Stimulated activated CD4-positive, alpha-beta T cell treated with anti-CD3 and anti-CD28 coated beads, Interleukin-4, amount 100 ng/mL, for 24 hours (primary cell): ENCODE data around the gene CASK.
"Not testable (repeated sequence)": the region's sequence is repeated elsewhere in the genome, so short reads cannot be mapped to it uniquely, and the experiment has no call there.

Source experiments
- DNase-seq: peaks from one replicate; pipeline ENCODE4 v3.0.0-alpha.2; 2020

The CASK gene

GRCh38 chrX:41722816-41723618 lies 200.3 kb downstream of the CASK start:
- DNase-seq = no peak

- DNase-seq = no peak
Observed at GRCh38 chrX:41722214-41722613, 201.1 kb downstream of the CASK start.

- DNase-seq = no peak
Observed at GRCh38 chrX:41721590-41721989, 201.8 kb downstream of the CASK start.

DNA sequence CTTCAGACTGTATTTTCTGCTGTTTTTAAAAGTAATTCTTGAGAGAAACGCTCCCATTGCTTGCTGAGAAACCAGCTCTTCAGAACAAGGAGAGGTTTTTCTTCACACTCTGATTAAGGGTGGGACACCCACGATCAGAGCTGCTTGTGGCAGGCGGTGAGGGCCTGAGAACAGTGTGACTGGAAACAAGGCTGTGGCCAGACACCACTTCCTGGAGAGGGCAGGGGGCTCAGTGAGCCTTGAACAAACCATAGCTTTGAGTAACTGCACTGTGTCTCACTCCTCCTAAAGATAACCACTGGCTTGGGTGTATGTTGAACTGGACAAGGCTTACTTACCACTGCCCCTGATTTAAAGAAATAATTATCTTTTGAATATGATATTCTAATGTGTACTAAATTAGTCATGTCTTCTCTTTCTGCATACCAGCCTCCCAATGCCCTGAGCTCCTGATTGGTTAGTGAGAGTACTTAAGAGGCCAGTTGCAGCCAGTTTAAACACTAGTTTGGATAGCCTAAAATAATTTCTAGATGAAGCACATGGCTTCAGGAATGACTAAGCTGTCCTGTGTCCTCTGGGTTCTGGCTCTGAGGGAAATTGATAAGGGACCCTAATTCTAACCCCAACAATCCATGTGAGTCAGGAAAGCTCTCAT lies 203.1 kb downstream of the CASK start:
- peak; percentile 25 for DNase-seq

GRCh38 chrX:41719610-41720009 lies 203.7 kb downstream of the CASK start:
- DNase-seq = not testable (repeated sequence)

GRCh38 chrX:41718481-41719235 lies 204.7 kb downstream of the CASK start:
- DNase-seq = no peak

GRCh38 chrX:41716767-41717473 lies 206.4 kb downstream of the CASK start:
- DNase-seq = no peak

DNA sequence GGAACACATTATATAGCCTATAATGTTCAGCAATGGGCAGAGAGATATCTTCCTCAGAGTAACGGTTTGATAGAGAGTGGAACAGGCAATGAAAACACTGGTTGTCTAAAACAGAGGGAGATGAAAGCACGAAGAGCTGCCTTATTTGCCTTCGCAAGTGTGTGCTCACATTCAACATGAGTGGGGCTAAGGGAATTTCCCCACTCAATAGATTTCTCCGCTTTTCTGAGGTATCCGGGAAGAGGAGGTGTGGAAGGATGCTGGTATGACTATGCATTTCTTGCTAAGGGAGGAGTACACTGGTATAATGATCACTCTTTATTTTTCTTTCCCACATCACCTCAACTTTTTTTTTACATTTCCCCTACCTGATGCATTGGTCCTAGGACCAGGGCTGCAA lies 207.1 kb downstream of the CASK start:
- no peak for DNase-seq

DNA sequence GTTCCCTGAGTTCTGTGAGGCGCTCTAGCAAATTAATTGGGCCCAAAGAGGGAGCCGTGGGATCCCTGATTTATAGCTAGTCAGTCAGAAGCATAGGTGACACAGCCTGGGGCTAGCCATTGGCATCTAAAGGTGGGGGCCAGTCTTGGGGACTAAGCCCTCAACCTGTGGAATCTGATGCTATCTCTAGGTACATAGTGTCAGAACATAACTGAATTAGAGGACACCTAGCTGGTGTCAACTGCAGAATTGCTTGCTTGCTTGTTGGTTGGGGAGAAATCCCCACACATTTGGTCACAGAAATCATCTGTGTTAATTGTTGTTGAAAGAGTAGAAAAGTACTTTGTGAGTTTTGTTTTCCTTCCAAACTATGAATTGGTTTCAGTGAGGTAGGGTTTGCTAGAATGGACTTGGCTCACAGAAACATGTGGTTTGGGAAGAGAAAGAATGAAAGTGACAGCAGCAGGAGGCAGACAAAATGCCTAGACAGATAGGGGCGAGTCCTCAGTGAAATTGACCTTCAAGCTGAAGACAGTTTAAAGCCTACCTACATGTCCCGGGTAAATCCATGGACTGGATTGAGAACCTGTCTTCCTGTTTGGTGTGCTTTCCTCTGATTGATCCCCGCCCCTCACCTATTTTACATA lies 212.2 kb downstream of the CASK start:
- no peak for DNase-seq

GRCh38 chrX:41708486-41708885 lies 214.9 kb downstream of the CASK start:
- DNase-seq = no peak

DNA sequence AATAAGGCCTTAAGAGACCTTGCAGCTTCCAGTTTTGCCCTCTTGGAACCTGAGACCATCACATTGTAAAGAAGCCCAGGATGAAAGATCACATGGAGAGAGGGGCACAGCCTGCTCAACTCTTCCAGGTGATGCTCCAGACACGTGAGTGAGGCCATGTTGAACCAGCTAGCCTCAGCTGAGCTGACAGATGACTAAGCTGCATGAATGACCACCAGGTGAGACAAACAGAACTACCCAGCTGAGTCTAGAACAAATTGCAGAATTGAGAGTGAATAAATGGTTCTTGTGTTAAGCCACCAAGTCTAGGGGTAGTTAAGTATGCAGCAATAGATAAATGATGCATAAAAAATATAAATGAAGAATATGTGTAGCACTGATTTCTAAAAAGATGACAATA lies 216.1 kb downstream of the CASK start:
- no peak for DNase-seq

DNA sequence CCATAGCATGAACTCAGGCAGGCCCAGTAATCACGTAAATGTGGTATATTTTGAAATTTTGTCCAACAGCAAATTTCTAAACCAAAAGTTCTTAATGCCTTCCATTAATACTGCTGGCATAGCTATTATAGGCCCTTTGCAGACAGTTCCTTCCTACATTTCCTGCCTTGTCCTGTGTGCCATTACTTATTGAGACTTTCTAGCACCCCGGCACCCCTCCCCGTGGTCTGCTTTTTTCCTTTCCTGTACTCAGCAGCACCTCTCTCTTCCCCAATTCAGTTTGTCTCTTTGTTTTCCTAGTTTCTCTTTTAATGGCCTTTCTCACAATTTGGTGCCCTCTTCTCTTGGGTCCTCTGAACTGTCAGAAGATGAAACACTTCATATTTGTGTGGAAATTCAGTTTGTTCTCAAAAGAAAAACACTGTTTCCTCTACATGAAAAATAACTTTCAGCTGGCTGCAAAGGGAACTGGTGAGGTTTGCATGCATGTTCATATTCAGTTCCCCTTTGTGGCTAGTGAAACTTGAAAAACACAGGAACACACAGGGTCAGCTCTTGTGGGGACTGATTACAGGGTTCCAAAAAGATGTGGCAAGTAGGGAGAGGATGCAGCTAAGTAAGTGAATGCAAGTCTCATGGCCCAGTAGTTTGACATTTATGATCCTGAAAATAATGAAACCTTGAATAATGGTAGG lies 217.5 kb downstream of the CASK start:
- no peak for DNase-seq

DNA sequence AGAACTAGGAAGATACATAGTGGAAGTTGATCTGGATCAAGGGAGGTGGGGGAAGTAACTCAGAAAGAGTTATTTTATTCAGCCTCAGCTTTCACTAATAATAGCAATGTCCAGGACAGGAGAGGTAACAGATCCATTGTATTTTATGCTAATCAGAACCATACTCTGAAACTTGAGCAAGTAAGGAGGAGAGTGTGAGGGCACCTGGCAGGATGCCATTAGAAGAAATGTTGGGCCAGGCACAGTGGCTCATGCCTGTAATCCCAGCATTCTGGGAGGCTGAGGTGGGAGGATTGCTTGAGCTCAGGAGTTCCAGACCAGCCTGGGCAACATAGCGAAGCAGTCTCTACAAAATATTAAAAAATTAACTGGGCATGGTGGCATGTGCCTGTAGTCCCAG lies 218.3 kb downstream of the CASK start:
- no peak for DNase-seq

DNA sequence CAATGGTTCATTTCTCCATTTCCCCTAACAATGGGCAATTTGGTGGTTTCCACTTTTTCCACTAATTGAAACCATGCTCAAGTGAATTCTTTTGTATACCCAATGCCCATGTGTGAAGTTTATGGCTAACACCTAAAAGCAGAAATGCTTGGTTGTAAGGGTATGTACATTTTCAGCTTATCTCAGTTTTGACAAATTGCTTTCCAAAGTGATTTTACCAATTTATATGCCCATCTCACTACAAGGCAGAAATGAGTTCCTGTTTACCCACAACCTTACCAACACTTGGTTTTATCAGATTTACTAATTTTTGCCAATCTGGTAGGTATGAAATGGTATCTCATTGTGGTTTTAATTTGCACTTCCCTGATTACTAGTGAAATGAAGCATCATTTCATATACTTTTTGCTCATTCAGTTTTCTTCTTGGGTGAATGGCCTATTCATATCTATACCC lies 219.8 kb downstream of the CASK start:
- no peak for DNase-seq

- peak; percentile 11 for DNase-seq
Observed at GRCh38 chrX:41695426-41695825, 227.9 kb downstream of the CASK start.

GRCh38 chrX:41693024-41693423 lies 230.3 kb downstream of the CASK start:
- no peak for DNase-seq

GRCh38 chrX:41692162-41692749 lies 231.1 kb downstream of the CASK start:
- no peak for DNase-seq

DNA sequence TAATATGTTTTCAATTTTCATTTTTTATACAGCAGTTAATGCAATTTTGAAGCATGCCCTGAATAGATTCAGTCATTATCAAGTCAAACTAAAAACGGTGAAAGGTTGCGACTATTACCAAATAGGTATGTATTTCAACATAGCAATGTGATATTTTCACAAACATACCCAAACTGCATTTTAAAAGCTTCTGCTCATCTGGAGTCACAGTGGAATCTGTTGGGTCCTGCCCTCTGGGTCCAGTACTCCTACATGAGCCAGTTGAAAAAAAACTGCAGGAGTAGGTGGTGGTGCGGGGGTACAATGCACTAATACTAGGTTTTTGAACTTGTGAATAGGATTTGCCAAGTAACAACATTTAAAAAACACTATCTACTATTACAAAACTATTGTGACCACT lies 233.6 kb downstream of the CASK start:
- DNase-seq = no peak

DNA sequence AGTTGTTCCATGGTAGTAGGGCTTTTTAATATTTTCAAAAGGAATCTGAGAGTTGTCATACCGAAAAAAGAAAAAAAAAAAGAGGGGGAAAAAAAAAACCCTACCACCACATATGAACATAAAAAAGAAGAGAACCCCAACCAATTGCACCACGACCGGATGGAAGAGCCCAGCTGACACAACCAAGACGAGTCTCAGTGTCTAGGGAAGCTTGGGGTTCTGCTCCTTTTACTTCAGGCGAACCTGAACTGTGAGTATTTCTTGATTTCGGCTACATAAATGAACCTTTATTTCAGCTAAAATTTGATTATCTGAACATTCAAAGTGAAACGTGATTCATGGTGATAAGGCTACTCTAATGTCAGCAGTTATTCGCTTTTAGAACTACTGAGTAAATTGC lies 234.5 kb downstream of the CASK start, which contains the start of gene GPR34:
Gene GPR34, plus strand, starts transcription at position 139 of the 400 bp plus-strand sequence. CDS start 6,661 bp downstream, outside the sequence.
- DNase-seq = peak; percentile 12

DNA sequence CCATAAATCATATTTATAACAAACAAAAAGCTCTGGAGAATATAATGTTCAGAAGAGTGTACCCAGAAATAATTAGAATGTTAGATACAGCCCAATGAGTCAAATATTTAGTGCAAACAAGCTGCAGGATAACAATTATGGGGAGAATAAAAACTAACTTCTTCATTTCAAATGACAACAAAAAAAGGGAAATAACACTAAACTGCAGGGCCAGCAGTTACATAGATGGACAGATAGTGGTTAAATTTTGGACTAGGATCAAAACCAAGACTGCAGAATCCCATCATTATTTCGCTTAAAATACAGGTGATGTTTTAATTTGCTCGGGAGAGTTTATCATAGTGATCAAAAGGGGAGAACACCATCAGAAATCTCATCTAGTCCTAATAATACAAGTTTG lies 235.2 kb downstream of the CASK start:
- no peak for DNase-seq

DNA sequence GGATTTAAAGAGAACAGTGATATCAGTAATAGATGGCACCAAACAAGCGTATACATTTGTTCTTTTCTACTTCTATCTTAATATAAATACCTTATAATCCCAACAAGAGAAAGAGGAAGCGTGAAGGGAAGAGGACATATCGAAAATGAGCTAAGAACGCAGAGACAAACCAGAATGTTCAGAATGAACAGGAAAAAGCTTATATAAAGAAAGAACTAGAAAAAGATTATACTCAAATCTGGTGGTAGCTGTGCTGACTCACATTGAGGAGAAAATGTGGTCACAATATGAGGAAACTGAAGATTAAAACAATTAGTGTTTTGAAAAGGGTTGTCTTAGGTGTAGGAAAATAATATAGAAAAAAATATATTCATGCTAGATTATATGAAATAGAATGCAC lies 236.6 kb downstream of the CASK start:
- DNase-seq = no peak
